SU-DHL-6 (cell line): ENCODE results near the gene XKR7.

ENCODE experiments used
- H2AFZ ChIP-seq: fragments of 200-600 bp; sonication (generic); 2 replicates; pipeline ENCODE4 v1.6.1; 2014; ENCODE audit warnings: low read depth, mild to moderate bottlenecking, moderate library complexity, mixed read lengths, antibody characterized with exemption, low read length; ENCODE audit not compliant: severe bottlenecking
- H3F3A ChIP-seq: fragments of 200-600 bp; shearing (Covaris generic); 2 replicates; pipeline ENCODE4 v1.6.0; 2016; ENCODE audit warnings: antibody characterized with exemption, mild to moderate bottlenecking; ENCODE audit not compliant: insufficient read depth
- H3K27ac ChIP-seq: fragments of 200-600 bp; sonication (generic); 2 replicates; pipeline ENCODE4 v1.5.1; 2016; ENCODE audit warnings: low read depth, mild to moderate bottlenecking, low read length, moderate library complexity, mixed read lengths
- H3K27me3 ChIP-seq: fragments of 200-600 bp; sonication (generic), shearing (Covaris generic); 2 replicates; pipeline ENCODE4 v1.6.0; 2014; ENCODE audit warnings: mild to moderate bottlenecking, low read length
- H3K36me3 ChIP-seq: fragments of 200-600 bp; sonication (generic); 2 replicates; pipeline ENCODE4 v1.6.1; 2014; ENCODE audit warnings: mild to moderate bottlenecking, low read length, mixed read lengths
- H3K4me2 ChIP-seq: fragments of 300-600, 200-600 bp; shearing (Covaris generic), sonication (generic); 2 replicates; pipeline ENCODE4 v1.6.0; 2014; ENCODE audit warnings: low read length, low read depth, mild to moderate bottlenecking; ENCODE audit not compliant: poor library complexity, severe bottlenecking
- H3K4me3 ChIP-seq: fragments of 200-600 bp; sonication (generic); 2 replicates; pipeline ENCODE4 v1.5.1; 2014; ENCODE audit warnings: antibody characterized with exemption, low read length, mild to moderate bottlenecking, mixed read lengths; ENCODE audit not compliant: insufficient read depth, poor library complexity, severe bottlenecking
- H3K79me2 ChIP-seq: fragments of 200-600 bp; sonication (generic); 2 replicates; pipeline ENCODE4 v1.6.1; 2014; ENCODE audit warnings: mild to moderate bottlenecking, low read length, moderate library complexity; ENCODE audit not compliant: insufficient read depth
- H3K9ac ChIP-seq: fragments of 200-600 bp; sonication (generic); 2 replicates; pipeline ENCODE4 v1.7.0; 2014; ENCODE audit warnings: mild to moderate bottlenecking, low read length
- H3K9me2 ChIP-seq: fragments of 200-600 bp; sonication (generic); replicated peaks from 2 replicates; pipeline ENCODE4 v1.6.1; 2014; ENCODE audit warnings: low read length; ENCODE audit not compliant: insufficient read depth
- H3K9me3 ChIP-seq: fragments of 200-600 bp; sonication (generic); 2 replicates; pipeline ENCODE4 v1.6.1; 2014; ENCODE audit warnings: low read length, mixed read lengths; ENCODE audit not compliant: insufficient read depth
- H4K20me1 ChIP-seq: fragments of 200-600 bp; sonication (generic); 2 replicates; pipeline ENCODE4 v1.6.1; 2014; ENCODE audit warnings: low read depth, mild to moderate bottlenecking, antibody characterized with exemption, low read length, moderate library complexity, mixed read lengths
- CTCF ChIP-seq: fragments of 200-600 bp; sonication (generic); IDR thresholded peaks from one replicate; pipeline ENCODE4 v1.5.1; 2017; ENCODE audit warnings: antibody characterized with exemption, mild to moderate bottlenecking, low read length, moderate library complexity; ENCODE audit not compliant: insufficient read depth, poor library complexity, severe bottlenecking
- EZH2phosphoT487 ChIP-seq: fragments of 200-600 bp; sonication (generic), shearing (Covaris generic); conservative IDR thresholded peaks from 2 replicates; pipeline ENCODE4 v1.6.1; 2018; ENCODE audit warnings: mild to moderate bottlenecking, antibody characterized with exemption, low read length, moderate library complexity, mixed read lengths

The XKR7 gene

GRCh38 chr20:31974296-31974695, 6.3 kb downstream of the XKR7 start:
- no peaks in the 10 kb centered on the region for H3K9me2 ChIP-seq
- H3K9ac ChIP-seq: no peak overlapping the region
- no peaks in the 10 kb centered on the region; the same call in 1 of the 2 replicates for H4K20me1 ChIP-seq
- no peak overlapping the region for H3K4me2 ChIP-seq
- no peaks in the 10 kb centered on the region for H3K27me3 ChIP-seq
- TF ChIP-seq CTCF (no peak), EZH2phosphoT487 (no peak)
- no peak overlapping the region for H3K27ac ChIP-seq
- no peaks in the 10 kb centered on the region for H3F3A ChIP-seq
- H3K79me2 ChIP-seq: no peaks in the 10 kb centered on the region
- H3K4me3 ChIP-seq: no peak overlapping the region
- no peak overlapping the region for H2AFZ ChIP-seq
- H3K9me3 ChIP-seq: no peaks in the 10 kb centered on the region
- H3K36me3 ChIP-seq: no peaks in the 10 kb centered on the region

GRCh38 chr20:31974951-31975487, 7.1 kb downstream of the XKR7 start:
- H3K9ac ChIP-seq: no peak overlapping the region
- H4K20me1 ChIP-seq: no peaks in the 10 kb centered on the region; the same call in 1 of the 2 replicates
- H3K9me3 ChIP-seq: no peaks in the 10 kb centered on the region
- H3K4me3 ChIP-seq: no peak overlapping the region
- no peak overlapping the region for H2AFZ ChIP-seq
- H3F3A ChIP-seq: no peaks in the 10 kb centered on the region
- TF ChIP-seq CTCF (no peak), EZH2phosphoT487 (no peak)
- H3K4me2 ChIP-seq: no peak overlapping the region
- H3K79me2 ChIP-seq: no peaks in the 10 kb centered on the region
- H3K9me2 ChIP-seq: no peaks in the 10 kb centered on the region
- no peak overlapping the region for H3K27ac ChIP-seq
- no peaks in the 10 kb centered on the region for H3K27me3 ChIP-seq
- H3K36me3 ChIP-seq: no peaks in the 10 kb centered on the region

- H3K9me3 ChIP-seq: no peaks in the 10 kb centered on the region
- no peak overlapping the region for H3K9ac ChIP-seq
- no peaks in the 10 kb centered on the region; the same call in 1 of the 2 replicates for H4K20me1 ChIP-seq
- H3K4me2 ChIP-seq: no peak overlapping the region
- no peak overlapping the region for H2AFZ ChIP-seq
- no peaks in the 10 kb centered on the region for H3F3A ChIP-seq
- no peak for TF ChIP-seq EZH2phosphoT487
- no peak for TF ChIP-seq CTCF
- H3K79me2 ChIP-seq: no peaks in the 10 kb centered on the region
- no peaks in the 10 kb centered on the region for H3K9me2 ChIP-seq
- H3K4me3 ChIP-seq: no peak overlapping the region
- no peaks in the 10 kb centered on the region for H3K36me3 ChIP-seq
- no peaks in the 10 kb centered on the region for H3K27me3 ChIP-seq
- H3K27ac ChIP-seq: no peak overlapping the region
Measured at GRCh38 chr20:31975874-31976273, 7.9 kb downstream of the XKR7 start.
